Osteocyte (in vitro differentiated cells): Measurements from ENCODE around the gene SULT2B1. TPM values are rescaled to one million over a fixed set of nuclear protein-coding genes. Genes with fewer than 3 reads are reported as not detected.
"Not testable (repeated sequence)": the region's sequence is repeated elsewhere in the genome, so short reads cannot be mapped to it uniquely, and the experiment has no call there.

Source experiments
- DNase-seq: peaks from one replicate; pipeline ENCODE4 v3.0.0; 2021; ENCODE audit warnings: mixed read lengths; ENCODE audit not compliant: unreplicated experiment; ENCODE audit errors: extremely low spot score
- H3K27ac Mint-ChIP-seq: one replicate; pipeline ENCODE4 v1.8.0; 2021; ENCODE audit warnings: mild to moderate bottlenecking, mixed read lengths; ENCODE audit not compliant: unreplicated experiment
- H3K27me3 Mint-ChIP-seq: one replicate; pipeline ENCODE4 v1.8.0; 2021; ENCODE audit warnings: mixed read lengths; ENCODE audit not compliant: unreplicated experiment
- H3K36me3 Mint-ChIP-seq: one replicate; pipeline ENCODE4 v1.8.0; 2021; ENCODE audit warnings: mixed read lengths; ENCODE audit not compliant: unreplicated experiment
- H3K4me1 Mint-ChIP-seq: one replicate; pipeline ENCODE4 v1.8.0; 2021; ENCODE audit warnings: mixed read lengths; ENCODE audit not compliant: unreplicated experiment
- H3K4me3 Mint-ChIP-seq: one replicate; pipeline ENCODE4 v1.8.0; 2021; ENCODE audit warnings: mild to moderate bottlenecking, moderate library complexity, mixed read lengths; ENCODE audit not compliant: unreplicated experiment
- H3K9me3 Mint-ChIP-seq: one replicate; pipeline ENCODE4 v1.8.0; 2021; ENCODE audit warnings: mixed read lengths; ENCODE audit not compliant: unreplicated experiment
- CTCF ChIP-seq: fragments of 200-600 bp; sonication (generic); IDR thresholded peaks from 2 replicates; pipeline ENCODE4 v1.5.0; 2021; ENCODE audit warnings: antibody characterized with exemption, mild to moderate bottlenecking, moderate library complexity
- total RNA-seq: library from RNA; stranded (reverse); gene quantifications from 2 replicates; pipeline ENCODE4 v1.2.1, GENCODE V29; 2021

The SULT2B1 gene
- total RNA-seq, 1 donor from 2014 or later: not detected

DNA sequence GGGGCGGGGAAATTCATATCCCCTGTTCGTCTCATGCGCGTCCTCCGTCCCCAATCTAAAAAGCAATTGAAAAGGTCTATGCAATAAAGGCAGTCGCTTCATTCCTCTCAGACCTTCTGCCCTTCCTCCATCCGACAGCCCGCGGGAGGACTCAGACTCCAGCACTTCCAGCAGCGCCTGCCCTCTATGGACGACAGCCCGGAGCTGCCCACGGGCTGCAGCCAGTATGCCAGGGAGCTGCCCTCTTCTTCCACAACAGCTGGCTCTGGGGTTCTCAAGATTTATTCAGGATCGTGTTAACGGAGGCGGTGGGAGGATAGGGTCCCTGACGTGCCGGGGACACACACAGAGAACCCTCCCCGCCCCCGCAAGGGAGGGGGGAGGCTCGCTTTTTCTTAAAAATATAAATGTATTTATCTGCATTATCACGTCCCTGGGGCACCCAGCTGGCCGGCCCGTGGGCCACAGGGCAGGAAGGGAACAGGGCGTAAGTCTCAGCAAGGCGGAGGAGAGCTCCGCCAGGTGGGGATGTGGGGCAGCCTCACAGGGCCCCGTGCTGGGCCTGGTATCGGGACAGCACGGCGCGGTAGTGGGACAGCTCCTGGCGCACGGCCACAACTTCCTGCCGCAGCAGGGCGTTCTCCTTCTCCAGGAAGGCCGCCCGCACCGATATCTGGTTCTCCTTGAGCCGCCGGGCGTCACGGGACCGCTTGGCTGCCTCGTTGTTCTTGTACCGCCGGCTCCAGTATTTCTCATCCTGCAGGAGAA is 78.5 kb downstream of the SULT2B1 start:
- H3K9me3 Mint-ChIP-seq: no peaks in the 10 kb centered on the region
- no peaks in the 10 kb centered on the region for H3K27me3 Mint-ChIP-seq
- H3K4me3 Mint-ChIP-seq: peak overlapping the region; percentile 60
- peak overlapping the region; percentile 92 for H3K27ac Mint-ChIP-seq
- TF ChIP-seq CTCF: peak; percentile 45
- H3K4me1 Mint-ChIP-seq: peaks cover 60% of the 10 kb centered on the region
- peaks cover 7% of the 10 kb centered on the region for H3K36me3 Mint-ChIP-seq
- no peak for DNase-seq

DNA sequence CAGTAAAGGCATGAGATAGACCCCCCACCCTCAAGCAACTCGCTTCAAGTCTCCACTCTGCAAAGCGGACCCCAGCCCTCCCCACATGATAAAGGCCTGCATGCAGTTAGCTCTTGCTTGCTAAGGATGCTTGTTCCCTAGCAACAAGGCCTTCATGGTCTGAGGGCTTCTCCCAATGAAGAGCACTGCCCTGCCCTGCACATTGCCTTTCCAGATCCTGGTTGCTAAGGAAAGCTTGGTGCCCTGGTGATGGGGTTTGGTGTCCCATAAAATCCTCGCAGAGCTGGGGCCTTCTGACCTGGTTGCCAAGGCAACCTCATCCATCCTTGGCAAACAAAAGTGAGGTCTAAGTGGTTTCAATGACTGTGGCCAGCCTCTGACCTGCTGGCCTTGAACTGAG is 79.3 kb downstream of the SULT2B1 start:
- H3K4me3 Mint-ChIP-seq: peak overlapping the region; percentile 60
- H3K9me3 Mint-ChIP-seq: no peaks in the 10 kb centered on the region
- no peaks in the 10 kb centered on the region for H3K27me3 Mint-ChIP-seq
- H3K27ac Mint-ChIP-seq: peak overlapping the region; percentile 92
- peaks cover 63% of the 10 kb centered on the region for H3K4me1 Mint-ChIP-seq
- TF ChIP-seq CTCF: no peak
- H3K36me3 Mint-ChIP-seq: peaks cover 7% of the 10 kb centered on the region
- no peak for DNase-seq

- H3K27ac Mint-ChIP-seq: peak overlapping the region; percentile 93
- H3K4me1 Mint-ChIP-seq: peaks cover 68% of the 10 kb centered on the region
- H3K4me3 Mint-ChIP-seq, H3K36me3 Mint-ChIP-seq, H3K9me3 Mint-ChIP-seq, H3K27me3 Mint-ChIP-seq, DNase-seq: not testable (repeated sequence)
These were observed 80.3 kb downstream of the SULT2B1 start for GRCh38 chr19:48632286-48632685.

DNA sequence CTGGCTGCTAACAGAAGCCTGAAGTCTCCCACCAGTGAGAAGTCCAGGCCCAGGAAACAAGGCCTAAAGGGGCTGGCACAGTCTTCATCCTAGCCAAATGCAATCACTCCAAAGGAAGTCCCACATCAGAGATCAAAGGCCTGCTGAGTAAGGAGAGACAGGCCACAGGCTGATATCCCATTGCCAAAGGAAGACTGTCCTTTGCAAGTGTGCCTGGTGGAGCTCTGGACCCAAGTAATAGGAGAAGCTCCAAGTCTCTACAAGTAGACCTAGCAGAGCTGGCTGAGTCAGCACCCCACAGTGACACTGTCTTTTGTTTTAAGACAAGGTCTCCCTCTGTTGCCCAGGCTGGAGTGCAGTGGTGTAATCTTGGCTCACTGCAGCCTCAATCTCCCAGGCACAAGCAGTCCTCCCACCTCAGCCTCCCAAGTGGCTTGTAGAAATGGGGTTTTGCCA is 80.7 kb downstream of the SULT2B1 start:
- TF ChIP-seq CTCF: no peak
- Mint-ChIP-seq H3K36me3 (peaks cover 7% of the 10 kb centered on the region), H3K4me1 (peaks cover 71% of the 10 kb centered on the region), H3K9me3 (no peaks in the 10 kb centered on the region), H3K4me3 (no peak overlapping the region), H3K27ac (peak overlapping the region; percentile 93), H3K27me3 (no peaks in the 10 kb centered on the region)
- no peak for DNase-seq

DNA sequence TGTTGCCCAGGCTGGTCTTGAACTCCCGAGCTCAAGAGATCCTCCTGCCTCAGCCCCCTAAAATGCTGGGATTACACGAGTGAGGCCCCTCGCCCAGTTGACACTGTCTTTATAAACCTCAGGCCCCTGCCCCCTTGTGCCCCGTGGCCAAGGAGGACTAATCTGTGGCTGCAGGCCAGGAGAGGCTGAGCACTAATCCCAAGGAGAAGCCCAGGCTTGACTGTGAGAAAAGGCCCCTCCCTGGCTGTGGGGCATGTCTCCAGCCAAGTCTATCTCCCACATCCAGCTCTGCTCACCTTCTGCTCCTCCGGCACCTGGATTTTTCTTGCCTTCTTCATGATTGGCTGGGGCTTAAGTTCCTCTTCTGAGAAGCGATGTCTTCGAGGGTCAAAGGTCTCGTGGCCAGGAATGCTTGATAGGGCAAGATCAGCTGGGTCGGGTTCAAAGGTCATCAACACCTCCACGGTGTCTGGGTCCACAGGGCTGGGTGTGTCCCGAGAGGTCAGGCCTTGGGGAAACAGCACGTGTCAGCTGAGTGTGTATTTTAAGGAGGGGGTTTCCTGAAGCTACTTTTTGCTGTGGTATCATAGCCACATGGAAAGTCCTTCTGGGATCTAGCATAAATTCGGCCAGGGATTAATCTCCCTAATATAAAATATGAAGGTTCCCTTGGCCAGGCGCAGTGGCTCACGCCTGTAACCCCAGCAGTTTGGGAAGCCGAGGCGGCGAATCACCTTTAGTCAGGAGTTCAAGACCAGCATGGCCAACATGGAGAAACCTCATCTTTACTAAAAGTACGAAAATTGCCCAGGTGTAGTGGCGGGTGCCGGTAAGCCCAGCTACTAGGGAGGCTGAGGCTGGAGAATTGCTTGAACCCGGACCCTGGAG is 81.4 kb downstream of the SULT2B1 start:
- Mint-ChIP-seq H3K9me3 (no peaks in the 10 kb centered on the region), H3K4me3 (peak overlapping the region; percentile 76), H3K36me3 (peaks cover 7% of the 10 kb centered on the region), H3K27me3 (no peaks in the 10 kb centered on the region), H3K27ac (peak overlapping the region; percentile 93), H3K4me1 (peaks cover 75% of the 10 kb centered on the region)
- DNase-seq: no peak
- no peak for TF ChIP-seq CTCF
